Measurements from ENCODE around the gene OR13A1.
"Not testable (repeated sequence)": the region's sequence is repeated elsewhere in the genome, so short reads cannot be mapped to it uniquely, and the experiment has no call there.

OR13A1 gene, protein sequence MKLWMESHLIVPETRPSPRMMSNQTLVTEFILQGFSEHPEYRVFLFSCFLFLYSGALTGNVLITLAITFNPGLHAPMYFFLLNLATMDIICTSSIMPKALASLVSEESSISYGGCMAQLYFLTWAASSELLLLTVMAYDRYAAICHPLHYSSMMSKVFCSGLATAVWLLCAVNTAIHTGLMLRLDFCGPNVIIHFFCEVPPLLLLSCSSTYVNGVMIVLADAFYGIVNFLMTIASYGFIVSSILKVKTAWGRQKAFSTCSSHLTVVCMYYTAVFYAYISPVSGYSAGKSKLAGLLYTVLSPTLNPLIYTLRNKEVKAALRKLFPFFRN

GRCh38 chr10:45315508-45315907 is at the start of gene OR13A1:
TSS of gene OR13A1 (minus strand) at chr10:45315608. CDS start at chr10:45304422, 11,186 bp downstream.
- DNase-seq, result no peak

GRCh38 chr10:45361983-45362799 is 46.8 kb upstream of the OR13A1 start:
- DNase-seq, result not testable (repeated sequence)

DNA sequence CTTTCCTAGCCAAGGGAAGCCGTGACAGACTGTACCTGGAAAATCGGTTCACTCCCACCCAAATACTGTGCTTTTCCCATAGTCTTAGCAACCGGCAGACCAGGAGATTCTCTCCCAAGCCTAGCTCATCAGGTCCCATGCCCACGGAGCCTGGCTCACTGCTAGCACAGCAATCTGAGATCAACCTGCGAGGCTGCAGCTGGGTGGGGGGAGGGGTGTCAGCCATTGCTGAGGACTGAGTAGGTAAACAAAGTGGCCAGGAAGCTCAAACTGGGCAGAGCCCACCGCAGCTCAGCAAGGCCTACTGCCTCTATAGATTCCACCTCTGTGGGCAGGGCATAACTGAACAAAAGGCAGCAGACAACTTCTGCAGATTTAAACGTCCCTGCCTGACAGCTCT is 43.6 kb upstream of the OR13A1 start:
- not testable (repeated sequence) for DNase-seq

DNA sequence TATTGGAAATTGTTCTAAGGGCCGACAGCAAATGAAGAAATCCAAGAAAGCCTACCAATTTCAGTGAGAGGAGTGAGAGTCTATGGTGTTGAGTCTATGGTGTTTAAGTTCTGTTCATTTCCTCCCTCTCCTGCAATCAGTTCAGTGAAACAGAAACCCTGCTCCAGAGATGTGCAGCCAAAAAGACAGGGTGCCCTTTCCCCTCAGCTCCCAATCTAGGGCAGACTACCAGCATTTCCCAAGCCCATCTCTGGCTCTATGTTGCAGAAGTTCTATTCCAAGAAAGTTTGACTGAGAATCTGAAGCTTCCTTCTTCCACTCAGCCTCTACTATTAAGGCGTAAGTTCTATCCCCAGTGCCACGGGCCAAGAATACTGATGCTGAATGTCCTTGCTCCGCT is 40.1 kb upstream of the OR13A1 start:
- no peak for DNase-seq

DNA sequence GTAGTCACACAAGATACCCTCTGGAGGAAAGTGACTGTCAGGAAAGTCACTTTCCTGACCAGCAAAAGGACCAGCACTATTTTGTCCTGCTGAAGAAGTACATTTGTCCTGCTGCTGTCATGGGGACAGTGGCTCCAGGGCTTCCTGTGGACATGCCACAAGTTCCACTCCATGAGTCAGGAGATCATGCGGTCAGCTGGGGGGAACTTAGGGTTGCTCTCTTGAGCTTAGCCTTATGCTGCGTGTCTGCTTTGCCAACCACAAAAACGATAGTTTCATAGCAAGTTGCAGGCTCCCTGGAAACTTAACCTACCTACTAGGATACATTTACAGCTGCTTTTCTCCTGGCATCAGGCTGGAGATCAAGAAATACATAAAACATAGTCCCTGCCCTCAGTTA is 38.9 kb upstream of the OR13A1 start:
- DNase-seq, result no peak

DNA sequence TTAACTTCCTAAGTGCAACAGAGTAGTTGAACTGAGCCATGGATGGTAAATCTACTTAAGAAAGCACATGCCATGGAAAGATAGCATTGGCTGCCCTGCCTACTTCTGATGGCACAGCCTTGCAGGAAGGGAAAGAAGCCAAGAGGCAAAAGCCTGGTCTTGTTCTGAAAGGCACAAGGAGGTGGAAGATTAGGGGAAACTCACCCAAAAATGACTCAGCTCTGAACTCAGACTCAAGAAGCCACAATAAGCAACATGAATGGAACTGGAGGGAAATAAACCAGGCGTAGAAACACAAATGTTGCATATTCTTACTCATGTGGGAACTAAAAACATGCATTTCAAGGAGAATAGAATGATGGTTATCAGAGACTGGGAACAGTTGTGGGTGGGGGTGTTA is 37.8 kb upstream of the OR13A1 start:
- no peak for DNase-seq

- not testable (repeated sequence) for DNase-seq
Measured at GRCh38 chr10:45348196-45348765, 32.9 kb upstream of the OR13A1 start.

GRCh38 chr10:45347464-45347863 is 32.1 kb upstream of the OR13A1 start:
- not testable (repeated sequence) for DNase-seq

GRCh38 chr10:45346652-45347335 is 31.4 kb upstream of the OR13A1 start:
- not testable (repeated sequence) for DNase-seq

DNA sequence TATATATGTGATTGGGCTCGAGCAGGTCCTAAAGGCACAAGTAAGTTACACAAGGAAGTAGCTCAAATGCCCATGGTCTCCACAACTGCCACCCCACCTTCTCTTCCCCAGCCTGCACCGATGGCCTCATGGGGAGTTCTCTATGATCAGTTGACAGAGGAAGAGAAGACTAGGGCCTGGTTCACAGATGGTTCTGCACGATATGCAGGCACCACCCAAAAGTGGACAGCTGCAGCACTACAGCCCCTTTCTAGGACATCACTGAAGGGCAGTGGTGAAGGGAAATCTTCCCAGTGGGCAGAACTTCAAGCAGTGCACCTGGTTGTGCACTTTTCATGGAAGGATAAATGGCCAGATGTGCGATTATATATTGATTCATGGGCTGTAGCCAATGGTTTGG is 25.0 kb upstream of the OR13A1 start:
- DNase-seq, result not testable (repeated sequence)

DNA sequence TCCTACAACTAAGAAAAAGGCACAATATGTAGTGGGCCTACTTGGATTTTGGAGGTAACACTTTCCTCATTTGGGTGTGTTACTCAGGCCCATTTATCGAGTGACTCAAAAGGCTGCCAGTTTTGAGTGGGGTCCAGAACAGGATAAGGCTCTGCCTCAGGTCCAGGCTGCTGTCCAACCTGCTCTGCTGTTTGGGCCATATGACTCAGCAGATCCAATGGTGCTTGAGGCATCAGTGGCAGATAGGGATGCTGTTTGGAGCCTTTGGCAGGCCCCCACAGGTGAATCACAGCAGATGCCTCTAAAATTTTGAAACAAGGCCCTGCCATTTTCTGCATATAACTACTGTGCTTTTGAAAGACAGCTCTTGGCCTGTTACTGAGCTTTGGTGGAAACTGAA is 24.5 kb upstream of the OR13A1 start:
- no peak for DNase-seq

GRCh38 chr10:45331824-45332223 is 16.4 kb upstream of the OR13A1 start:
- not testable (repeated sequence) for DNase-seq

DNA sequence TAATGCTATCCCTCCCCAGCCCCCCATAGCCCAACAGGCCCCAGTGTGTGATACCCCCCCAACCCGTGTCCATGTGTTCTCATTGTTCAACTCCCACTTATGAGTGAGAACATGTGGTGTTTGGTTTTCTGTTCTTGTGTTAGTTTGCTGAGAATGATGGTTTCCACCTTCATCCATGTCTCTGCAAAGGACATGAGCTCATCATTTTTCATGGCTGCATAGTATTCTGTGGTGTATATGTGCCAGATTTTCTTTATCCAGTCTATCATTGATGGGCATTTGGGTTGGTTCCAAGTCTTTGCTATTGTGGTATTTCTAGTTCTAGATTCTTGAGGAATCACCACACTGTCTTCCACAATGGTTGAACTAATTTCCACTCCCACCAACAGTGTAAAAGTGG is 11.5 kb upstream of the OR13A1 start:
- not testable (repeated sequence) for DNase-seq

DNA sequence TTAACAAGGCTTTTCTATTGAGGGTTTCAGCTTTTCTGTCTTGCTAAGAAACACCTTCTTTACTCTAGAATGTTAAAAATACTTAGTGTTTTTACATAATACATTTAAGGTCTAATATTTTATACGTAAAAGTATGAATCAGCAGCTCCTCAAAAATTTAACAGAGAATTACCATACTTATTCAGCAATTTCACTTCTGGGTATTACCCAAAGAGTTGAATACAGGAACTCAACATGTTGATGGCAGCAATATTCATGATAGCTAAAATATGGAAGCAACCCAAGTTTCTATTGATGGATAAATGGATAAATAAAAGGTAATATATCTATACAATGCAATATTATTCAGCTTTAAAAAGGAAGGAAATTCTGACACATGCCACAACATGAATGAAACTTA is 9.7 kb upstream of the OR13A1 start:
- no peak for DNase-seq

- DNase-seq, result no peak
Measured at GRCh38 chr10:45319702-45320101, 4.3 kb upstream of the OR13A1 start.

- DNase-seq, result no peak
Measured at GRCh38 chr10:45313264-45313873, 2.0 kb downstream of the OR13A1 start.

GRCh38 chr10:45308707-45309106 is 6.7 kb downstream of the OR13A1 start:
- DNase-seq, result no peak

DNA sequence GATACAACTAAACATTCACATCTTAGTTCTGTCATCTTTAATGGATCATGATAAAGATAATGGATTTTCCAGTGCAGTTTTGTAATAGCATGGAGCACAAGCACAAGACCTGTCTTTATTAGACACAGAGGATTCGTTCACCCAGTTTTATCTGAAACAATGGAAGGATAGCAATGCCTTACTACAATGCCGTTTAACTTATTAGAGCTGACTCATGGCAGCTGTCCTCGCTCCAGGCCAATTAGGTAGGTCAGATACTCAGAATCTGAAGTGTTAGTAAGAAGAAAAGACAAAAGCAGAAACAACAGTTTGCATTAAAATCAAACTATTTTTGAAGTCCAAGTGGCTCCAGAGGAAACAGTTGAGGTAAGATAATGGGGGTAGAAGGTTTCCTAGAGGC is 12.8 kb downstream of the OR13A1 start:
- no peak for DNase-seq

- DNase-seq, result not testable (repeated sequence)
Measured at GRCh38 chr10:45298341-45298955, 17.0 kb downstream of the OR13A1 start.

GRCh38 chr10:45294681-45295080 is 20.7 kb downstream of the OR13A1 start:
- DNase-seq, result no peak

DNA sequence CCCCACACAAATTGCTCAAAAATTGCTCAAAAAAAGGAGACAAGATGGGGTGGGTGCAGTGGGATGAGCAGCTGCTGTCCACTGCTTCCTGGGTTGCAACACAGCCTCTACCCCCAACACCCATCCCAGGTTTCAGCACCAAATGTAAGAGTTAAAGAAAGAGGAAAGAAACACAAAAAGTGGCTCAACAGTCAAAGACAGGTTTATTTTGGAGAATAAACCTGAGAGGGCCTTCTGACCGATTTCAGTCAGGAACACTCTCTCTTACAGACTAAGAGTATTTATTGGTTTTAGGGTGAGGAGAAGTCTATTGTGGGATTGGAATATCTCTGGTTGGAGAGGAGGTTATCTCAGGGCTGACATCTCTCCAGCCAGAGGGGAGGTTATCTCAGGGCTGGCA is 28.4 kb downstream of the OR13A1 start:
- DNase-seq, result no peak

- no peak for DNase-seq
Measured at GRCh38 chr10:45282061-45282460, 33.3 kb downstream of the OR13A1 start.
